RWPE2 (cell line): ENCODE data around the gene PPEF1.
A peak's percentile ranks its signal among the peaks of the same experiment; 100 is the strongest.

ENCODE experiments used
- ATAC-seq: fragments of 200-7000 bp; cut with Tn5 transposase; 3 replicates; pipeline ENCODE4 v1.9.1; 2021; ENCODE audit warnings: low read depth
- DNase-seq: peaks from one replicate; pipeline ENCODE4 v3.0.0-alpha.2; 2020; ENCODE audit warnings: low spot score
- H3K27ac ChIP-seq: fragments of 450-650 bp; 2 replicates; pipeline ENCODE4 v1.5.1; 2017; ENCODE audit warnings: mild to moderate bottlenecking; ENCODE audit not compliant: poor library complexity, severe bottlenecking
- H3K27me3 ChIP-seq: fragments of 250-450 bp; sonication (Bioruptor Pico); 2 replicates; pipeline ENCODE4 v1.5.1; 2021; ENCODE audit warnings: mild to moderate bottlenecking, moderate library complexity; ENCODE audit not compliant: insufficient read depth, poor library complexity, severe bottlenecking
- H3K36me3 ChIP-seq: fragments of 250-450 bp; sonication (Bioruptor Pico); 2 replicates; pipeline ENCODE4 v1.5.1; 2020; ENCODE audit warnings: low read depth, mild to moderate bottlenecking, moderate library complexity
- H3K4me1 ChIP-seq: fragments of 250-450 bp; sonication (Bioruptor Pico); 2 replicates; pipeline ENCODE4 v1.5.1; 2021; ENCODE audit warnings: mild to moderate bottlenecking, moderate library complexity; ENCODE audit not compliant: insufficient read depth, poor library complexity, severe bottlenecking
- H3K4me3 ChIP-seq: fragments of 250-450 bp; sonication (Bioruptor Pico); 2 replicates; pipeline ENCODE4 v1.5.1; 2021; ENCODE audit warnings: mild to moderate bottlenecking, moderate library complexity; ENCODE audit not compliant: severe bottlenecking
- H3K9me3 ChIP-seq: fragments of 250-450 bp; sonication (Bioruptor Pico); 2 replicates; pipeline ENCODE4 v1.5.1; 2021; ENCODE audit warnings: mild to moderate bottlenecking, moderate library complexity; ENCODE audit not compliant: severe bottlenecking
- TF ChIP-seq, protein P1 (sequence below): fragments of 450-650 bp; IDR thresholded peaks from one replicate; pipeline ENCODE4 v1.5.1; 2017; ENCODE audit warnings: mild to moderate bottlenecking, moderate library complexity; ENCODE audit not compliant: poor library complexity, severe bottlenecking

The PPEF1 gene

DNA sequence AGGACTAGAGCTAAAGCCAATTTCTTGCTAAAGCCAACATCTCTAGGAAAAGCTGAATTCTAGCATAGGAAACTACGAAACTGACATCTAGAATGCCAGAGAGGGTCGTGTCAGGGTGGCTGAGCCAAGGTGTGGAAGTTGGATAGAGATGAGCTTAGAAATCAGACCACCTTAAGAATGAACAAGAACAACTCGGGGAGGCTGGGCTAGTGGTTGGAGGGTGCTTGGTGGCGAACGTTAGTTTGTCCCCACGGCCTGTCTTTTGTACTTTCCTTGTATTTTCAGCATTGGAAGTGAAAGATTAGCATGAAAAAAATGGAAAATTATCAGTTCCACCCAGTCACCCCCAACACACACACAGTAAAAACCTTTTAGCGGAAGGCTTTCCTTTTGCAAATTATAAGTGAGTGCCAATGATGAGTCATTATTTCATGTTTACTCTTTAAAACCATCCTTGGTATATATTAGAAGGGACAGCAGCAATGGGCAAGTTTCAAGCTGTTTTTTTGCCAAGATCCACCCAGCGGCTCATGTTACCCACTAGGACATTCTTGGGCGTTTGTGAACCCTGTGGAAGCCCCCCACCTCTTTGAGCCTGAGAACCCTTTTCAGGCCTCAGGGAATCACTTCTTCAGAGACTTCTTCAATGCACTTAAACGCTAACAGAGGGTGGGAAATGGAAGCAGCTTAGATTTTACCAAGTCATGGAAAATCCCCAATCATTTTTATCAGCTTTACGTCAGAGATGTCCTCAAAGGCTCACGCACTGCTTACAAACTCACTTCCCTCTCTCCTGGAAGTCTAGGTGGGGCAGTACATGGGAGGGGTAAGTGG is 4.9 kb upstream of the PPEF1 start:
- TF ChIP-seq, protein P1, sequence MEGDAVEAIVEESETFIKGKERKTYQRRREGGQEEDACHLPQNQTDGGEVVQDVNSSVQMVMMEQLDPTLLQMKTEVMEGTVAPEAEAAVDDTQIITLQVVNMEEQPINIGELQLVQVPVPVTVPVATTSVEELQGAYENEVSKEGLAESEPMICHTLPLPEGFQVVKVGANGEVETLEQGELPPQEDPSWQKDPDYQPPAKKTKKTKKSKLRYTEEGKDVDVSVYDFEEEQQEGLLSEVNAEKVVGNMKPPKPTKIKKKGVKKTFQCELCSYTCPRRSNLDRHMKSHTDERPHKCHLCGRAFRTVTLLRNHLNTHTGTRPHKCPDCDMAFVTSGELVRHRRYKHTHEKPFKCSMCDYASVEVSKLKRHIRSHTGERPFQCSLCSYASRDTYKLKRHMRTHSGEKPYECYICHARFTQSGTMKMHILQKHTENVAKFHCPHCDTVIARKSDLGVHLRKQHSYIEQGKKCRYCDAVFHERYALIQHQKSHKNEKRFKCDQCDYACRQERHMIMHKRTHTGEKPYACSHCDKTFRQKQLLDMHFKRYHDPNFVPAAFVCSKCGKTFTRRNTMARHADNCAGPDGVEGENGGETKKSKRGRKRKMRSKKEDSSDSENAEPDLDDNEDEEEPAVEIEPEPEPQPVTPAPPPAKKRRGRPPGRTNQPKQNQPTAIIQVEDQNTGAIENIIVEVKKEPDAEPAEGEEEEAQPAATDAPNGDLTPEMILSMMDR = no peak
- Histone ChIP-seq H3K4me3 (no peak overlapping the region), H3K27ac (peak overlapping the region; percentile 59), H3K36me3 (no peaks in the 10 kb centered on the region), H3K4me1 (peaks cover 18% of the 10 kb centered on the region), H3K27me3 (no peaks in the 10 kb centered on the region), H3K9me3 (no peaks in the 10 kb centered on the region)
- peak; percentile 79 for ATAC-seq
- no peak for DNase-seq

DNA sequence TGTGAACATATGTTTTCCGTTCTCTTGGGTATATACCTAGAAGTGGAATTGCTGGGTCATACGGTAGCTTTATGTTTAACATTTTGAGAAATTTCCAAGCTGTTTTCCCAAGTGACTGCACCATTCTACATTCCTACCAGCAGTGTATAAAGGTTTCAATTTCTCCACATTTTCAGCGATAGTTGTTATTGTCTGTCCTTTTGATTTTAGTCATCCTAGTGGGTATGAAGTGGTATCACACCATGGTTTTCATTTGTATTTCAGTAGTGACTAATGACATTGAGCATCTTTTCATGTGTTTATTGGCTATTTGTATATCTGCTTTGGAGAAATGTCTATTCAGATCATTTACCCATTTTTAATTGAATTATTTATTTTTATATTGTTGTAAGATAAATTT is 2.4 kb downstream of the PPEF1 start:
- no peak for ATAC-seq
- Histone ChIP-seq H3K27me3 (no peaks in the 10 kb centered on the region), H3K9me3 (no peaks in the 10 kb centered on the region), H3K27ac (no peak overlapping the region), H3K36me3 (no peaks in the 10 kb centered on the region), H3K4me3 (no peak overlapping the region), H3K4me1 (no peaks in the 10 kb centered on the region)
- TF ChIP-seq, protein P1 = no peak
- DNase-seq = no peak

DNA sequence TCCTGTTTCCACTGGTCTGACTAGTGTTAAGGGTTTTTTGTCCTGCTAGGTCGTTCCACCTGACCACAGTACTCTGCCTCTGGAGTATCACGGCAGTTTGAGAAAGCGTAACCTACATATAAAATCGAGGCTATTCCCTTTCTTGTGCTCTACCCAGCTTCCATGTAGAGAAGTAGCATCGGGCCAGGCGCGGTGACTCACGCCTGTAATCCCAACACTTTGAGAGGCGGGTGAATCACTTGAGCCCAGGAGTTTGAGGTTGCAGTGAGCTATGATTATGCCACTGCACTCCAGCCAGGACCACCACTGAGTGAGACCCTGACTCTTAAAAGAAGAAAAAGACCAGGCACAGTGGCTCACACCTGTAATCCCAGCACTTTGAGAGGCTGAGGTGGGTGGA is 7.5 kb downstream of the PPEF1 start:
- no peak for ATAC-seq
- Histone ChIP-seq H3K27ac (no peak overlapping the region), H3K36me3 (no peaks in the 10 kb centered on the region), H3K4me3 (no peak overlapping the region), H3K4me1 (no peaks in the 10 kb centered on the region), H3K9me3 (no peaks in the 10 kb centered on the region), H3K27me3 (no peaks in the 10 kb centered on the region)
- TF ChIP-seq, protein P1 = no peak
- no peak for DNase-seq

DNA sequence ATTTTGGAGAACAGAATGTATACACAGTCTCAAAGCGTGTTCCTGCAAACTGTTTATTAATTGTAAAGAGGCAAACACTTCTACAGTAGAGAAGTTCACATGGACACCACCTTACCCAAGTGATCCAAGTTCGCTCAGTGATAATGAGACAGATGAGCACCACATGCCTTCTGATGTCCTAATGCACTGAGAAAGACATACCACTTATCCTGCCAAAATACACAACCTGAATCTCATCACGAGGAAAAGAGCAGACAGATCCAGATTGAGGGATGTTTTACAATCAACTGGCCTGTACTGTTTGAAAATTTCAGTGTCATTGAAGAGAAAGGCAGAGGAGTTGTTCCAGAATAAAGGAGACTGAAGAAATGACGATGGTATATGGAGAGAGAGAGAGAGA is 12.4 kb downstream of the PPEF1 start:
- ATAC-seq (no peak), DNase-seq (no peak)
- H3K4me1 ChIP-seq = no peaks in the 10 kb centered on the region
- TF ChIP-seq, protein P1 = no peak
- H3K36me3 ChIP-seq = no peaks in the 10 kb centered on the region
- no peak overlapping the region for H3K4me3 ChIP-seq
- no peak overlapping the region for H3K27ac ChIP-seq
- no peaks in the 10 kb centered on the region for H3K27me3 ChIP-seq
- no peaks in the 10 kb centered on the region for H3K9me3 ChIP-seq
